GM12864 (cell line): ENCODE measurements around the gene C1QTNF9.
"Not testable (repeated sequence)": the region's sequence is repeated elsewhere in the genome, so short reads cannot be mapped to it uniquely, and the experiment has no call there.

Experiments
- DNase-seq: peaks from one replicate; pipeline ENCODE4 v3.0.0-alpha.2; 2011; ENCODE audit warnings: low read depth
- H3K4me3 ChIP-seq: 2 replicates; pipeline ENCODE4 v1.5.1; 2011; ENCODE audit warnings: mild to moderate bottlenecking, low read depth, low read length, control low read depth
- CTCF ChIP-seq: IDR thresholded peaks from 2 replicates; pipeline ENCODE4 v1.5.1; 2011; ENCODE audit warnings: low read depth, mild to moderate bottlenecking, moderate library complexity, low read length, control low read depth, inconsistent platforms; ENCODE audit errors: missing control alignments

Gene C1QTNF9

GRCh38 chr13:24309300-24309699 lies at the start of gene C1QTNF9:
TSS of gene C1QTNF9 (plus strand) at chr13:24309580. CDS start at chr13:24316004, 6,424 bp downstream.
- not testable (repeated sequence) for DNase-seq

GRCh38 chr13:24261566-24261965 lies 47.8 kb upstream of the C1QTNF9 start:
- H3K4me3 ChIP-seq: no peak overlapping the region
- no peak for DNase-seq
- no peak for TF ChIP-seq CTCF

More at GRCh38 chr13:24309300-24309699, at the start of gene C1QTNF9:
- not testable (repeated sequence) for H3K4me3 ChIP-seq

- TF ChIP-seq CTCF: no peak
- no peak overlapping the region for H3K4me3 ChIP-seq
- no peak for DNase-seq
Observed at GRCh38 chr13:24263632-24264031, 45.7 kb upstream of the C1QTNF9 start.

- H3K4me3 ChIP-seq: no peak overlapping the region
- no peak for DNase-seq
- TF ChIP-seq CTCF: no peak
Observed at GRCh38 chr13:24264976-24265375, 44.4 kb upstream of the C1QTNF9 start.

GRCh38 chr13:24265453-24265852 lies 43.9 kb upstream of the C1QTNF9 start:
- no peak overlapping the region for H3K4me3 ChIP-seq
- DNase-seq: no peak

GRCh38 chr13:24267274-24267673 lies 42.1 kb upstream of the C1QTNF9 start:
- no peak for TF ChIP-seq CTCF
- no peak for DNase-seq
- H3K4me3 ChIP-seq: no peak overlapping the region; the same call in 1 of the 2 replicates

More at GRCh38 chr13:24265453-24265852, 43.9 kb upstream of the C1QTNF9 start:
- TF ChIP-seq CTCF: no peak

- H3K4me3 ChIP-seq: no peak overlapping the region; the same call in 1 of the 2 replicates
- DNase-seq: no peak
- no peak for TF ChIP-seq CTCF
Observed at GRCh38 chr13:24267801-24268200, 41.6 kb upstream of the C1QTNF9 start.
